GM12878 (cell line): ENCODE measurements around the gene KIF1C. TPM values are rescaled to one million over a fixed set of nuclear protein-coding genes. Genes with fewer than 3 reads are reported as not detected.

Source experiments
- ATAC-seq: fragments of 200-7000 bp; cut with Tn5 transposase; 3 replicates; pipeline ENCODE4 v1.9.1; 2020; ENCODE audit warnings: mild to moderate bottlenecking, moderate library complexity
- BruUV-seq: library from RNA; stranded (reverse); fragments of 400-500 nt; replicated peaks from 2 replicates; lab custom pipeline; 2021; lab: Mats Ljungman, UMichigan
- CTCF ChIA-PET: fragments of 300-600 bp; sonication (Branson Sonifier 250); formaldehyde crosslinking; extraction: SDS; loops from one replicate; lab custom pipeline; 2021; ENCODE audit warnings: inconsistent platforms; lab: Yijun Ruan, JAX
- POLR2A ChIA-PET: fragments of 350-600 bp; formaldehyde crosslinking; extraction: SDS; loops from one replicate; lab custom pipeline; 2021; ENCODE audit warnings: inconsistent platforms; lab: Charles Lee
- RAD21 ChIA-PET: fragments of 300-600 bp; sonication (Branson Sonifier 250); formaldehyde crosslinking; loops from one replicate; lab custom pipeline; 2023; ENCODE audit warnings: antibody characterized with exemption; ENCODE audit not compliant: unreplicated experiment; lab: Charles Lee
- SMC1A ChIA-PET: fragments of 300-600 bp; sonication (Branson Sonifier 250); formaldehyde crosslinking; loops from one replicate; lab custom pipeline; 2023; ENCODE audit not compliant: unreplicated experiment, uncharacterized antibody; lab: Charles Lee
- DNase-seq: peaks from one replicate; pipeline ENCODE4 v3.0.0-alpha.2; 2011; ENCODE audit warnings: low read depth, low spot score
- FAIRE-seq: peaks from 3 replicates; lab custom pipeline; 2011; peaks lifted over from hg19 to GRCh38; lab: Jason Lieb, UNC
- H2AFZ ChIP-seq: 2 replicates; pipeline ENCODE4 v1.6.0; 2011; ENCODE audit warnings: low read depth, low read length, control low read depth; ENCODE audit not compliant: control insufficient read depth
- H3K27ac ChIP-seq: 2 replicates; pipeline ENCODE4 v1.5.1; 2011; ENCODE audit warnings: control low read depth; ENCODE audit not compliant: control insufficient read depth, insufficient read depth
- H3K27me3 ChIP-seq, 2 experiments: replicated peaks in 1 of 2; 2 replicates each; pipeline versions ENCODE4 v1.6.0 to v1.6.1; 2011; ENCODE audit warnings: low read length in 1 of 2; ENCODE audit not compliant: control insufficient read depth in 2 of 2, insufficient read depth in 2 of 2
- H3K36me3 ChIP-seq, 2 experiments: 2 replicates each; pipeline ENCODE4 v1.5.1; 2011; ENCODE audit warnings: low read length in 1 of 2; ENCODE audit not compliant: control insufficient read depth in 2 of 2, insufficient read depth in 2 of 2
- H3K4me1 ChIP-seq: 2 replicates; pipeline ENCODE4 v1.6.1; 2011; ENCODE audit warnings: mild to moderate bottlenecking, low read length, moderate library complexity, mixed read lengths; ENCODE audit not compliant: control insufficient read depth, insufficient read depth
- H3K4me2 ChIP-seq: 2 replicates; pipeline ENCODE4 v1.6.0; 2011; ENCODE audit warnings: control low read depth; ENCODE audit not compliant: control insufficient read depth, insufficient read depth
- H3K4me3 ChIP-seq: fragments of 200-600 bp; sonication (generic); 2 replicates; pipeline ENCODE4 v1.5.1; 2016
- H3K79me2 ChIP-seq: 2 replicates; pipeline ENCODE4 v1.6.0; 2011; ENCODE audit warnings: low read length; ENCODE audit not compliant: control insufficient read depth, insufficient read depth
- H3K9ac ChIP-seq: 2 replicates; pipeline ENCODE4 v1.8.0; 2011; ENCODE audit warnings: low read length, control low read depth, mixed read lengths; ENCODE audit not compliant: control insufficient read depth, insufficient read depth
- H3K9me3 ChIP-seq: replicated peaks from 3 replicates; pipeline ENCODE4 v1.5.1; 2011; ENCODE audit warnings: mild to moderate bottlenecking, low read length; ENCODE audit not compliant: control insufficient read depth, insufficient read depth
- H4K20me1 ChIP-seq: 2 replicates; pipeline ENCODE4 v1.6.0; 2011; ENCODE audit not compliant: control insufficient read depth, insufficient read depth
- CBX3 ChIP-seq: fragments of 200-600 bp; sonication (generic); IDR thresholded peaks from 2 replicates; pipeline ENCODE4 v1.6.1; 2016; ENCODE audit warnings: low read depth, borderline replicate concordance
- EGR1 ChIP-seq, 2 experiments: IDR thresholded peaks; 1 replicate in 1 of 2; 2 replicates in 1 of 2; pipeline ENCODE4 v1.6.1; 2011 to 2012; ENCODE audit warnings: low read depth in 2 of 2, low read length in 2 of 2, borderline replicate concordance in 1 of 2, mild to moderate bottlenecking in 1 of 2, moderate library complexity in 1 of 2
- LARP7 ChIP-seq: fragments of 450-650 bp; IDR thresholded peaks from 2 replicates; pipeline ENCODE4 v1.6.1; 2017; ENCODE audit warnings: mild to moderate bottlenecking
- MXI1 ChIP-seq: fragments of 150-350 bp; IDR thresholded peaks from 2 replicates; pipeline ENCODE4 v1.6.1; 2011; ENCODE audit warnings: low read depth, mild to moderate bottlenecking, inconsistent platforms, low read length, improper control_type of control experiment
- NFXL1 ChIP-seq: fragments of 450-650 bp; IDR thresholded peaks from 2 replicates; pipeline ENCODE4 v1.6.1; 2017; ENCODE audit warnings: antibody characterized with exemption, mild to moderate bottlenecking, borderline replicate concordance
- NFYA ChIP-seq: IDR thresholded peaks from 2 replicates; pipeline ENCODE4 v1.6.1; 2011; ENCODE audit warnings: low read depth, mild to moderate bottlenecking, low read length, improper control_type of control experiment, borderline replicate concordance
- PAX5 ChIP-seq: IDR thresholded peaks from 2 replicates; pipeline ENCODE4 v1.6.1; 2011; ENCODE audit warnings: low read depth, low read length, borderline replicate concordance
- RAD51 ChIP-seq: fragments of 450-650 bp; IDR thresholded peaks from 2 replicates; pipeline ENCODE4 v1.6.1; 2016; ENCODE audit warnings: moderate library complexity, mild to moderate bottlenecking, inconsistent platforms
- RBBP5 ChIP-seq: fragments of 200-600 bp; sonication (generic); conservative IDR thresholded peaks from 2 replicates; pipeline ENCODE4 v1.6.1; 2016
- SREBF2 ChIP-seq: IDR thresholded peaks from 2 replicates; pipeline ENCODE4 v1.6.1; 2012; ENCODE audit warnings: mild to moderate bottlenecking, low read length
- SUPT20H ChIP-seq: IDR thresholded peaks from 2 replicates; pipeline ENCODE4 v1.6.1; 2011; ENCODE audit warnings: low read depth, mild to moderate bottlenecking, low read length, moderate library complexity, borderline replicate concordance; ENCODE audit not compliant: control insufficient read depth
- TAF1 ChIP-seq: IDR thresholded peaks from 2 replicates; pipeline ENCODE4 v1.6.1; 2011; ENCODE audit warnings: mild to moderate bottlenecking, low read depth, low read length, borderline replicate concordance
- TCF12 ChIP-seq: IDR thresholded peaks from 2 replicates; pipeline ENCODE4 v1.6.1; 2011; ENCODE audit warnings: low read depth, mild to moderate bottlenecking, low read length
- TCF3 ChIP-seq: IDR thresholded peaks from 2 replicates; pipeline ENCODE4 v1.6.1; 2012; ENCODE audit warnings: low read depth, mild to moderate bottlenecking, low read length, borderline replicate concordance; ENCODE audit not compliant: insufficient read depth
- WGBS: methylation state at CpG from one replicate; pipeline ENCODE4 v1.1.6; 2016; ENCODE audit warnings: low lambda C conversion rate; ENCODE audit not compliant: insufficient replicate concordance, insufficient coverage; ENCODE audit errors: missing lambda C conversion rate; 5-methylcytosine and 5-hydroxymethylcytosine counted together
- in situ Hi-C: fragments of 300-500 bp; cut with MboI; formaldehyde crosslinking; loops from 9 replicates; pipeline ENCODE4 v1.14.3; 2018; ENCODE audit warnings: mixed read lengths
- intact Hi-C: fragments of 100-400 bp; cut with micrococcal nuclease; formaldehyde crosslinking; loops from one replicate; pipeline ENCODE4 v1.14.2; 2022; ENCODE audit not compliant: unreplicated experiment
- polyA plus RNA-seq, 11 experiments: library from polyadenylated mRNA; depleted of rRNA in 4 of 11; unstranded in 6 of 11; stranded (reverse) in 5 of 11; fragments of >200 nt; fragmentation: Nextera tagmentation in 4 of 11; fragmentation: Illumina TruSeq in 1 of 11; extraction: Ambion mirVana in 4 of 11; extraction: Trizol in 1 of 11; gene quantifications; 1 replicate in 1 of 11; 2 replicates in 10 of 11; pipeline versions ENCODE4 v1.2.1 to v1.2.3, GENCODE V29; 2011 to 2016; ENCODE audit warnings: inconsistent platforms in 2 of 11, missing spikeins in 2 of 11, low read depth in 1 of 11
- total RNA-seq, 4 experiments: library from RNA; depleted of rRNA in 3 of 4; stranded (reverse); fragments of >200 nt in 3 of 4; fragmentation: Illumina TruSeq in 1 of 4; extraction: Trizol in 1 of 4; gene quantifications; 2 replicates each; pipeline versions ENCODE4 v1.2.1 to v1.2.3, GENCODE V29; 2013 to 2021
- TF ChIP-seq, protein P1 (sequence below): fragments of 450-650 bp; IDR thresholded peaks from 2 replicates; pipeline ENCODE4 v1.6.1; 2017; ENCODE audit warnings: mild to moderate bottlenecking, moderate library complexity
- TF ChIP-seq, protein P2 (sequence below): fragments of 450-650 bp; IDR thresholded peaks from 2 replicates; pipeline ENCODE4 v1.6.1; 2016; ENCODE audit warnings: mild to moderate bottlenecking, moderate library complexity, borderline replicate concordance

KIF1C gene
- total and polyA plus RNA-seq, 10 of the 15 experiments (the other 5 are each of a cell fraction or from before 2014, with no cell fraction given), result 1.4 to 65.9 (median 21.1) TPM

DNA sequence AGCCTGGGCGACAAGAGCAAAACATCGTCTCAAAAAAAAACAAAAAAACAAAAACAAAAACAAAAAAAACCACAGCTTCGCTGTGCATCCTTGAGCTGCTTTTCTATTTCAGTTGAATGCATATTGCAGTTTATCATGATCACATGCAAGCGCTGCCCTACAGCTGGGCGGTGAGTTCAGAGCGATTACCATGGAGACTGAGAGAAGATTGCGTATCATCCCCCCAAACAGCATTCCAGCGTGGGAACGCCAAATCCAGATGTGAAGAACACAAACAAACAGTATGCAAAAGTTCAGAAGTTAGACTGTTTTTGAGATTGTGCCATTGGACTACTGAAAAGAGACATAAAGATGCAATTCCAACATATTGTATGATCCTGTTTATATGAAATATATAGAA lies 52.5 kb downstream of the KIF1C start:
- WGBS, result 61% methylated on average over 9 of the region's 9 CpGs
- Histone ChIP-seq H3K27me3 (no peaks in the 10 kb centered on the region), H2AFZ (no peak overlapping the region), H3K4me2 (no peak overlapping the region), H3K27ac (no peak overlapping the region), H3K4me1 (peaks cover 11% of the 10 kb centered on the region), H4K20me1 (no peaks in the 10 kb centered on the region), H3K36me3 (no peaks in the 10 kb centered on the region), H3K9me3 (no peaks in the 10 kb centered on the region), H3K9ac (no peak overlapping the region), H3K4me3 (no peak overlapping the region), H3K79me2 (no peaks in the 10 kb centered on the region)
- ChIA-PET SMC1A (interaction anchor here (1.0 to 1.6 kb wide), 3 partner anchors 12 to 20 kb away, joined by 3 to 4 read pairs (median 3); partner anchors contain the start of gene SLC52A1), RAD21 (no interaction called here), CTCF (interaction anchor here (1.8 to 5.1 kb wide), 2 partner anchors 12 to 20 kb away, joined by 8 to 42 read pairs; no protein-coding TSS in a partner anchor), POLR2A (interaction anchor here (0.6 kb wide), 2 partner anchors 15 to 67 kb away, joined by 3 to 7 read pairs; no protein-coding TSS in a partner anchor)
- intact Hi-C loops (no loop called here), in situ Hi-C loops (no loop called here)
- ATAC-seq (no peak), DNase-seq (no peak), FAIRE-seq (no peak)
- TF ChIP-seq SREBF2 (no peak), NFYA (no peak), NFXL1 (no peak), SUPT20H (no peak), LARP7 (no peak), EGR1 (IDR thresholded peaks at IDR 0.05; ENCODE audit: borderline replicate concordance in 1 of 2, low read depth in 2 of 2, low read length in 2 of 2) (no peak), TCF3 (no peak), RAD51 (no peak), TCF12 (no peak), MXI1 (no peak), TAF1 (no peak), PAX5 (no peak), CBX3 (no peak), RBBP5 (no peak)
- TF ChIP-seq, protein P1, sequence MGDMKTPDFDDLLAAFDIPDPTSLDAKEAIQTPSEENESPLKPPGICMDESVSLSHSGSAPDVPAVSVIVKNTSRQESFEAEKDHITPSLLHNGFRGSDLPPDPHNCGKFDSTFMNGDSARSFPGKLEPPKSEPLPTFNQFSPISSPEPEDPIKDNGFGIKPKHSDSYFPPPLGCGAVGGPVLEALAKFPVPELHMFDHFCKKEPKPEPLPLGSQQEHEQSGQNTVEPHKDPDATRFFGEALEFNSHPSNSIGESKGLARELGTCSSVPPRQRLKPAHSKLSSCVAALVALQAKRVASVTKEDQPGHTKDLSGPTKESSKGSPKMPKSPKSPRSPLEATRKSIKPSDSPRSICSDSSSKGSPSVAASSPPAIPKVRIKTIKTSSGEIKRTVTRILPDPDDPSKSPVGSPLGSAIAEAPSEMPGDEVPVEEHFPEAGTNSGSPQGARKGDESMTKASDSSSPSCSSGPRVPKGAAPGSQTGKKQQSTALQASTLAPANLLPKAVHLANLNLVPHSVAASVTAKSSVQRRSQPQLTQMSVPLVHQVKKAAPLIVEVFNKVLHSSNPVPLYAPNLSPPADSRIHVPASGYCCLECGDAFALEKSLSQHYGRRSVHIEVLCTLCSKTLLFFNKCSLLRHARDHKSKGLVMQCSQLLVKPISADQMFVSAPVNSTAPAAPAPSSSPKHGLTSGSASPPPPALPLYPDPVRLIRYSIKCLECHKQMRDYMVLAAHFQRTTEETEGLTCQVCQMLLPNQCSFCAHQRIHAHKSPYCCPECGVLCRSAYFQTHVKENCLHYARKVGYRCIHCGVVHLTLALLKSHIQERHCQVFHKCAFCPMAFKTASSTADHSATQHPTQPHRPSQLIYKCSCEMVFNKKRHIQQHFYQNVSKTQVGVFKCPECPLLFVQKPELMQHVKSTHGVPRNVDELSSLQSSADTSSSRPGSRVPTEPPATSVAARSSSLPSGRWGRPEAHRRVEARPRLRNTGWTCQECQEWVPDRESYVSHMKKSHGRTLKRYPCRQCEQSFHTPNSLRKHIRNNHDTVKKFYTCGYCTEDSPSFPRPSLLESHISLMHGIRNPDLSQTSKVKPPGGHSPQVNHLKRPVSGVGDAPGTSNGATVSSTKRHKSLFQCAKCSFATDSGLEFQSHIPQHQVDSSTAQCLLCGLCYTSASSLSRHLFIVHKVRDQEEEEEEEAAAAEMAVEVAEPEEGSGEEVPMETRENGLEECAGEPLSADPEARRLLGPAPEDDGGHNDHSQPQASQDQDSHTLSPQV, result no peak
- TF ChIP-seq, protein P2, sequence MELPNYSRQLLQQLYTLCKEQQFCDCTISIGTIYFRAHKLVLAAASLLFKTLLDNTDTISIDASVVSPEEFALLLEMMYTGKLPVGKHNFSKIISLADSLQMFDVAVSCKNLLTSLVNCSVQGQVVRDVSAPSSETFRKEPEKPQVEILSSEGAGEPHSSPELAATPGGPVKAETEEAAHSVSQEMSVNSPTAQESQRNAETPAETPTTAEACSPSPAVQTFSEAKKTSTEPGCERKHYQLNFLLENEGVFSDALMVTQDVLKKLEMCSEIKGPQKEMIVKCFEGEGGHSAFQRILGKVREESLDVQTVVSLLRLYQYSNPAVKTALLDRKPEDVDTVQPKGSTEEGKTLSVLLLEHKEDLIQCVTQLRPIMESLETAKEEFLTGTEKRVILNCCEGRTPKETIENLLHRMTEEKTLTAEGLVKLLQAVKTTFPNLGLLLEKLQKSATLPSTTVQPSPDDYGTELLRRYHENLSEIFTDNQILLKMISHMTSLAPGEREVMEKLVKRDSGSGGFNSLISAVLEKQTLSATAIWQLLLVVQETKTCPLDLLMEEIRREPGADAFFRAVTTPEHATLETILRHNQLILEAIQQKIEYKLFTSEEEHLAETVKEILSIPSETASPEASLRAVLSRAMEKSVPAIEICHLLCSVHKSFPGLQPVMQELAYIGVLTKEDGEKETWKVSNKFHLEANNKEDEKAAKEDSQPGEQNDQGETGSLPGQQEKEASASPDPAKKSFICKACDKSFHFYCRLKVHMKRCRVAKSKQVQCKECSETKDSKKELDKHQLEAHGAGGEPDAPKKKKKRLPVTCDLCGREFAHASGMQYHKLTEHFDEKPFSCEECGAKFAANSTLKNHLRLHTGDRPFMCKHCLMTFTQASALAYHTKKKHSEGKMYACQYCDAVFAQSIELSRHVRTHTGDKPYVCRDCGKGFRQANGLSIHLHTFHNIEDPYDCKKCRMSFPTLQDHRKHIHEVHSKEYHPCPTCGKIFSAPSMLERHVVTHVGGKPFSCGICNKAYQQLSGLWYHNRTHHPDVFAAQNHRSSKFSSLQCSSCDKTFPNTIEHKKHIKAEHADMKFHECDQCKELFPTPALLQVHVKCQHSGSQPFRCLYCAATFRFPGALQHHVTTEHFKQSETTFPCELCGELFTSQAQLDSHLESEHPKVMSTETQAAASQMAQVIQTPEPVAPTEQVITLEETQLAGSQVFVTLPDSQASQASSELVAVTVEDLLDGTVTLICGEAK, result no peak
- BruUV-seq, result no TSS peak
